ENCODE measurements around the gene OSCAR.
"Not testable (repeated sequence)": the region's sequence is repeated elsewhere in the genome, so short reads cannot be mapped to it uniquely, and the experiment has no call there.

The OSCAR gene

DNA sequence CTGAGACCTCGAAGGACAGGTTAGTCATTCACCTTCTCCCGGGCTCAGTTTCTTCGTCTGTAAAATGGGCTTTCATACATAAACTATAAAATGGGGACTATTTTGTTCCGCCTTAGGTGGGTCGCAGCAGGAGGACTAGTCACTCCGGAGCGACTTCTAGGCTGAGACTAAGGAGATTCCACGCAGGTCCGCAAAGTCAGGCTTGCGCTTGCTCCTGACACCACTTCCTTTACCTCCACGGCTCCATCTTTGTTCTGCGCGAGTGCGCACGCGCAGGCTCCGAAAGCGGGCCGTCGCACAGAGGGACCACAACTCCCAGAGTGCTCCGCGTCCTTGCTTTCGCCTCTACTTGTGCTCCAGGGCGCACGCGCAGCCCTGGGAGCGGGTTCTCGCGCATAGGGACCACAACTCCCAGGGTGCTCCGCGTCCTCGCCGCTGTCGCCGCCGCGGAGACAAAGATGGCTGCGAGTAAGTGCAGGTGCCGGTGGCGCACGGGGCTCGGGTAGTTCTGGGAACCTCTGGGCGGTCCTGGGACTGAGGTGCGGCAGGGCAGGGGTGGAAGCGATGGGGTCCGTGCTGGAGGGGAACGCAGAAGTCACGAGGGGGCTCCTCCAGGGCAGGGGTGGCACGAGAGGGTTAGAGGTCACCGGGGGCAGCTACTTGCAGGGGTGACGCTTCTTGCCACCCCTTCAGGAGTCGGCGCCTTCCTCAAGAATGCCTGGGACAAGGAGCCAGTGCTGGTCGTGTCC, 2.0 kb upstream of the OSCAR start, which contains the start of gene NDUFA3:
NDUFA3 (plus strand) TSS at position 435 of the 749 bp plus-strand sequence; CDS start at position 459, 24 bp downstream.
- DNase-seq (ENCODE audit: low read depth) = peak; percentile 92
- H3K4me3 ChIP-seq (ENCODE audit: low read depth, low read length) = peak within 1 kb of the TSS; percentile 85
- TF ChIP-seq, protein P1, sequence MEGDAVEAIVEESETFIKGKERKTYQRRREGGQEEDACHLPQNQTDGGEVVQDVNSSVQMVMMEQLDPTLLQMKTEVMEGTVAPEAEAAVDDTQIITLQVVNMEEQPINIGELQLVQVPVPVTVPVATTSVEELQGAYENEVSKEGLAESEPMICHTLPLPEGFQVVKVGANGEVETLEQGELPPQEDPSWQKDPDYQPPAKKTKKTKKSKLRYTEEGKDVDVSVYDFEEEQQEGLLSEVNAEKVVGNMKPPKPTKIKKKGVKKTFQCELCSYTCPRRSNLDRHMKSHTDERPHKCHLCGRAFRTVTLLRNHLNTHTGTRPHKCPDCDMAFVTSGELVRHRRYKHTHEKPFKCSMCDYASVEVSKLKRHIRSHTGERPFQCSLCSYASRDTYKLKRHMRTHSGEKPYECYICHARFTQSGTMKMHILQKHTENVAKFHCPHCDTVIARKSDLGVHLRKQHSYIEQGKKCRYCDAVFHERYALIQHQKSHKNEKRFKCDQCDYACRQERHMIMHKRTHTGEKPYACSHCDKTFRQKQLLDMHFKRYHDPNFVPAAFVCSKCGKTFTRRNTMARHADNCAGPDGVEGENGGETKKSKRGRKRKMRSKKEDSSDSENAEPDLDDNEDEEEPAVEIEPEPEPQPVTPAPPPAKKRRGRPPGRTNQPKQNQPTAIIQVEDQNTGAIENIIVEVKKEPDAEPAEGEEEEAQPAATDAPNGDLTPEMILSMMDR (IDR thresholded peaks at IDR 0.05; ENCODE audit: control insufficient read depth, extremely low read depth, insufficient read depth) = no peak

DNA sequence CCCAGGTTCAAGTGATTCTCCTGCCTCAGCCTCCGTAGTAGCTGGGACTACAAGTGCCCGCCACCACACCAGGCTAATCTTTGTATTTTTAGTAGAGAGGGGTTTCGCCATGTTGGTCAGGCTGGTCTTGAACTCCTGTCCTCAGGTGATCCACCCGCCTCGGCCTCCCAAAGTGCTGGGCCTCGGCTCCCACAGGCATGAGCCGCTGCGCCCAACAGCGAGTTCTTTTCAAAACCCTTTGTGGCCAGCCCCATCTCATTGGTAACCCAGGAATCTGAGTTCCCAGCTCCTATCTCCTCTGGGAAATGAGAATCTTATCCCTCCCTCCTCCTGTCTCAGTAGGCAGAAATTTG, 724 bp downstream of the OSCAR start:
- H3K4me3 ChIP-seq (ENCODE audit: low read depth, low read length) = not testable (repeated sequence)

DNA sequence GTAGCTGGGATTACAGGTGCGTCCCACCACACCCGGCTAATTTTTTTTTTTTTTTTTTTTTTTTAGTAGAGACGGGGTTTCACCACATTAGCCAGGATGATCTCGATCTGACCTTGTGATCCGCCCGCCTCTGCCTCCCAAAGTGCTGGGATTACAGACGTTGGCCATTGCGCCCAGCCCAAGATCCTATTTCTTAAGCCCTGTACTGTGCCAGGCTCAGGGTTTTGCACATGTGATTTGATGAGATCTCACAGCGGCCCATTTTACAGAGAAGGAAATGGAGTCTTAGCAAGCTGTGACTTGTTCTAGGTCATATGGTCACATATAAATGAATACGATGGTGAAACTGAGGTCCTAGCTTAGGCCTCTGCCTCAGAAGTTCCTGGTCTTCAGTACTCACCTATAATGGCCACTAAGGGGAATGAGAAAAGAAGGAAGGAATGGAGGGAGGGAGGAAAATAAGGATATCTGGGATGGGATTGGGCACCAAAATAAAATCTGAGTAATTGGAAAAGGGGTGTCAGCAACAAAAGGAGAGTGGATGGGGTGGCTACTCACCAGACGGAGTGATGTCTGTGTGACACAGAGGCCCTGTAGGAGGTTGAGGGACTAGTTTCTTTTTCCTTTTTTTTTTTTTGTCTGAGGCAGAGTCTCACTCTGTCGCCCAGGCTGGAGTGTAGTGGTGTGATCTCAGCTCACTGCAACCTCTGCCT, 1.3 kb downstream of the OSCAR start:
- TF ChIP-seq, protein P1 (IDR thresholded peaks at IDR 0.05; ENCODE audit: control insufficient read depth, extremely low read depth, insufficient read depth) = no peak
- DNase-seq (ENCODE audit: low read depth) = no peak
- no peak overlapping the region for H3K4me3 ChIP-seq (ENCODE audit: low read depth, low read length)

More for the DNA sequence above, 724 bp downstream of the OSCAR start:
- not testable (repeated sequence) for DNase-seq (ENCODE audit: low read depth)

DNA sequence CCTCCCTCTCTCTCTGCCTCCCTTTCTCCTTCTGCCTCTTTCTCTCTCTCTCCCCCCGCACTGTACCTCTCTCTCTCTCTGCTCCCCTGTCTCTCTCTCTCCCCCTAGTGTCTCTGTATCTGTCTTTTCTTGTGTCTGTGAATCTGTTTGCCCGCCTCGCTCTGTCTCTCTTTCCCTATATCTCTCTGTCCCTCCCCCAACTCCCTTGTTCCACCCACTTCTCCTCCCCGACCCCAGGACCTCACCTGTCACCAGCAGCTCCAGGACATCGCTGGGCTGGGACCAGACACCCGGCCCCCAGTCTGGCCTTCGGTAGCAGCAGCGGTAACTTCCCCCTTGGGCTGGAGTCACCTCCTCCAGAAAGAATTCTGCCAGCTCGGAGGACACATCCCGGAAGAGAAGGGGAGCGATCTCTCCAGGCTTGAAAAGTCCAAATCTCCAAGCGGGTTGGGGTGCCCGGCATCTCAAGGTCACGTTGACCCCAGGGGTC, 3.9 kb downstream of the OSCAR start:
- no peak for DNase-seq (ENCODE audit: low read depth)
- H3K4me3 ChIP-seq (ENCODE audit: low read depth, low read length) = no peak overlapping the region
- TF ChIP-seq, protein P1 (IDR thresholded peaks at IDR 0.05; ENCODE audit: control insufficient read depth, extremely low read depth, insufficient read depth) = peak; percentile 15; the same call in 1 of the 2 replicates

DNA sequence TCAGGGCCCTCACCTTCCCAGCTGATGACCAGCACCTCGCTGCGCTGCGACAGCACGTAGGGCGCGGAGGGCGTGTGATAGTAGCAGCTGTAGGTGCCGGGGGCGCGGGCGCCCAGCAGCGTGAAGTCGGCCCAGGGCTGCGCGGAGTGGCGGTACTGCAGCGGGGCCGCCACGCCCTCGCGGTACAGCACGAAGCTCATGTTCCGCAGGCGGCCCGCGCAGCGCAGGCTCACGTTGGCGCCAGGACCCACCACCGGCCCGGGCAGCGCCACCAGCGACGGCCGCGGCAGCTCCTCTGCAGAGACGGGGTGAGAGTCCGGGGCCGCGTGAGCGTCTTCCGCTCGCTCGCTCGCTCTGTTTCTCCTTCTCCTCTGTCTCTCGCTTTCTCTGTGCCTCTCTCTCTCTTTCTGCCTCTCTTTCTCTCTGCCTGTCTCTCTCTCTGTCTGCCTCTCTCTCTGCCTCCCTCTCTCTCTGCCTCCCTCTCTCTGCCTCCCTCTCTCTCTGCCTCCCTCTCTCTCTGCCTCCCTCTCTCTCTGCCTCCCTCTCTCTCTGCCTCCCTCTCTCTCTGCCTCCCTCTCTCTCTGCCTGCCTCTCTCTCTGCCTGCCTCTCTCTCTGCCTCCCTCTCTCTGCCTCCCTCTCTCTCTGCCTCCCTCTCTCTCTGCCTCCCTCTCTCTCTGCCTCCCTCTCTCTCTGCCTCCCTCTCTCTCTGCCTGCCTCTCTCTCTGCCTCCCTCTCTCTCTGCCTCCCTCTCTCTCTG, 4.6 kb downstream of the OSCAR start:
- H3K4me3 ChIP-seq (ENCODE audit: low read depth, low read length) = peak overlapping the region; percentile 25; the same call in 1 of the 2 replicates
- not testable (repeated sequence) for DNase-seq (ENCODE audit: low read depth)

DNA sequence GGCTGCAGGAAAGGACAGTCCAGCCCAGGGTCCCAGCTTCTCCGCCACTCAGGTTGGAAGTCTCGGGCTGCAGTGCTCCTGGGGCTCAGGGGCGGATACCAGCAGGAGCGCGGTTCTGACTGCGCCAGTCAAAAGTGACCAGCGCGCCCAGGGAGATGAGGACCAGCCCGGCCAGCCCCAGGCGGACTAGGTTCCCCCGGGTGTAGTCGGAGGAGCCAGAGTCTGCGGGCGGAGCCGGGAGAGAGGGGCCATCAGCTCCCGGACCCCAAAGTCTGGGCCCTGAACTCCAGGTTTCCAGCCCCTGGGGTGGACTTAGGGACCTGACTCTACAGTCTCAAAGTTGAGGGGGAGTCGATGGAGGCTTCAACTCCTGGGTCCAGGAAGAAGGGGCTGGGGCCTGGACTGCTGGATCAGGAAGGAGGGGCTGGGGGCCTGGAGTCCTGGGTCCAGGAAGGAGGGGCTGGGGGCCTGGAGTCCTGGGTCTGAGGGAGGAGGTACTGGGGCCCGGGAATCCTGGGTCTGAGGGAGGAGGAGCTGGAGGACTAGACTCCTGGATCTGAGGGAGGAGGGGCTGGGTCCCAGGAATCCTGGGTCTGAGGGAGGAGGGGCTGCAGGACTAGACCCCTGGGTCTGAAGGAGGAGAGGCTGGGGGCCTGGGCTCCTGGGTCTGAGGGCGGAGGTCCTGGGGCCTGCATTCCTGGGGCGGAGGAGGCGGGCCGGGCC, 5.3 kb downstream of the OSCAR start:
- TF ChIP-seq, protein P1 (IDR thresholded peaks at IDR 0.05; ENCODE audit: control insufficient read depth, extremely low read depth, insufficient read depth) = no peak
- no peak overlapping the region for H3K4me3 ChIP-seq (ENCODE audit: low read depth, low read length)
- DNase-seq (ENCODE audit: low read depth) = no peak

DNA sequence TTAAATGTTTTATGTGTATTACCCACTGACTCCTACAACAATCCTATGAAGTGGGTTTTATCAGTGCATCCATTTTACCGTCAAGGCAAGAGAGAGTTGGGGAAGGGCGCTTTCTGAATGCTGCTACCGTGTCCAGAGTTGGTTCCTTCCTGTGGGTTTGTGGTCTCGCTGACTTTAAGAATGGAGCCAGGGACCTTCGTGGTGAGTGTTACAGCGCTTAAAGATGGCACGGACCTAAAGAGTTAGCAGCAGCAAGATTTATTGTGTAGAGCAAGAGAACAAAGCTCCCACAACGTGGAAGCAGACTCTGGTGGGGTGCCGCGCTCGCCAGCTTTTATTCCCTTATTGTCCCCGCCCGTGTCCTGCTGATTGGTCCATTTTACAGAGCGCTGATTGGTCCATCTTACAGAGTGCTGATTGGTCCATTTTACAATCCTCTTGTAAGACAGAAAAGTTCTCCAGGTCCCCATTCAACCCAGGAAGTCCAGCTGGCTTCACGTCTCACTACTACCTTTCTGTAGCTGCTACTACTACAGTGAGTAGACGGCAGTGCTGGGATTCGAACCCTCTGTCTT, 6.1 kb downstream of the OSCAR start:
- no peak overlapping the region for H3K4me3 ChIP-seq (ENCODE audit: low read depth, low read length)
- TF ChIP-seq, protein P1 (IDR thresholded peaks at IDR 0.05; ENCODE audit: control insufficient read depth, extremely low read depth, insufficient read depth) = no peak
- no peak for DNase-seq (ENCODE audit: low read depth)

Data from LNCaP clone FGC (cell line).